PFSK-1 (cell line): ENCODE measurements around the gene USH2A.

Source experiments
- FOXP2 ChIP-seq: optimal IDR thresholded peaks from 2 replicates; pipeline ENCODE3; 2011; ENCODE audit warnings: borderline replicate concordance, control low read depth, inconsistent platforms; ENCODE audit not compliant: insufficient read depth; ENCODE audit errors: extremely low read length, extremely low read depth
- POLR2AphosphoS5 ChIP-seq: IDR thresholded peaks from 2 replicates; pipeline ENCODE4 v1.6.1; 2012; ENCODE audit warnings: low read depth, mild to moderate bottlenecking, control low read depth, low read length, moderate library complexity
- REST ChIP-seq, 2 experiments: IDR thresholded peaks; 2 replicates each; pipeline versions ENCODE4 v1.6.1 to v1.8.0; 2011 to 2012; ENCODE audit warnings: low read depth in 2 of 2, low read length in 2 of 2, control low read depth in 1 of 2, inconsistent platforms in 1 of 2, mild to moderate bottlenecking in 1 of 2, moderate library complexity in 1 of 2; ENCODE audit not compliant: insufficient read depth in 1 of 2
- SIN3A ChIP-seq: IDR thresholded peaks from 2 replicates; pipeline ENCODE4 v1.6.1; 2012; ENCODE audit warnings: mild to moderate bottlenecking, low read length, moderate library complexity, borderline replicate concordance; ENCODE audit not compliant: insufficient read depth
- TAF1 ChIP-seq: IDR thresholded peaks from 2 replicates; pipeline ENCODE4 v1.6.1; 2012; ENCODE audit warnings: low read length, control low read depth, borderline replicate concordance; ENCODE audit not compliant: insufficient read depth

The USH2A gene

GRCh38 chr1:216090556-216090955 lies 332.7 kb downstream of the USH2A start:
- no peak for TF ChIP-seq SIN3A
- TF ChIP-seq FOXP2 = no peak
- no peak for TF ChIP-seq REST (IDR thresholded peaks at IDR 0.05; ENCODE audit: insufficient read depth in 1 of 2, low read depth in 2 of 2, low read length in 2 of 2)
- TF ChIP-seq POLR2AphosphoS5 = no peak
- TF ChIP-seq TAF1 = no peak

- no peak for TF ChIP-seq TAF1
- TF ChIP-seq SIN3A = no peak
- no peak for TF ChIP-seq POLR2AphosphoS5
- TF ChIP-seq FOXP2 = no peak
- no peak for TF ChIP-seq REST (IDR thresholded peaks at IDR 0.05; ENCODE audit: insufficient read depth in 1 of 2, low read depth in 2 of 2, low read length in 2 of 2)
Measured at GRCh38 chr1:216086678-216087077, 336.6 kb downstream of the USH2A start.

GRCh38 chr1:216081445-216081844 lies 341.8 kb downstream of the USH2A start:
- no peak for TF ChIP-seq POLR2AphosphoS5
- TF ChIP-seq REST (IDR thresholded peaks at IDR 0.05; ENCODE audit: insufficient read depth in 1 of 2, low read depth in 2 of 2, low read length in 2 of 2) = no peak

- TF ChIP-seq TAF1 (no peak), FOXP2 (no peak), POLR2AphosphoS5 (no peak), SIN3A (no peak), REST (IDR thresholded peaks at IDR 0.05; ENCODE audit: insufficient read depth in 1 of 2, low read depth in 2 of 2, low read length in 2 of 2) (no peak)
Measured at GRCh38 chr1:216076751-216077150, 346.5 kb downstream of the USH2A start.

GRCh38 chr1:216075339-216075738 lies 347.9 kb downstream of the USH2A start:
- TF ChIP-seq TAF1 (no peak), FOXP2 (no peak), POLR2AphosphoS5 (no peak), REST (IDR thresholded peaks at IDR 0.05; ENCODE audit: insufficient read depth in 1 of 2, low read depth in 2 of 2, low read length in 2 of 2) (no peak), SIN3A (no peak)
